K562 (cell line): ENCODE results near the gene TMEM39B. TPM values are rescaled to one million over a fixed set of nuclear protein-coding genes. Genes with fewer than 3 reads are reported as not detected.
A peak's percentile ranks its signal among the peaks of the same experiment; 100 is the strongest.

ENCODE experiments used
- CBX3 ChIP-seq, 2 experiments: IDR thresholded peaks; 1 replicate in 1 of 2; 2 replicates in 1 of 2; pipeline ENCODE4 v1.6.1; 2012; ENCODE audit warnings: inconsistent platforms in 2 of 2, low read length in 2 of 2, borderline replicate concordance in 1 of 2, control low read depth in 1 of 2
- CLOCK ChIP-seq: fragments of 250-450 bp; sonication (Bioruptor Pico); IDR thresholded peaks from 2 replicates; pipeline ENCODE4 v1.4.0; 2020; ENCODE audit warnings: mild to moderate bottlenecking, moderate library complexity, borderline replicate concordance
- DEAF1 ChIP-seq: fragments of 450-650 bp; formaldehyde crosslinking; IDR thresholded peaks from 2 replicates; pipeline ENCODE4 v1.4.0; 2020; ENCODE audit warnings: mild to moderate bottlenecking, moderate library complexity
- FOXA3 ChIP-seq, 2 experiments: fragments of 450-650 bp in 1 of 2; sonication (generic) in 1 of 2; formaldehyde crosslinking; IDR thresholded peaks in 1 of 2; conservative IDR thresholded peaks in 1 of 2; 2 replicates each; pipeline versions ENCODE4 v1.4.0 to v1.8.0; 2020 to 2022; ENCODE audit warnings: mild to moderate bottlenecking in 2 of 2, missing genetic modification reagents in 1 of 2
- HINFP ChIP-seq: fragments of 450-650 bp; conservative IDR thresholded peaks from 2 replicates; pipeline ENCODE4 v1.6.1; 2016; ENCODE audit warnings: missing genetic modification characterization, low read depth, mild to moderate bottlenecking, control low read depth, missing compliant biosample characterization
- HMBOX1 ChIP-seq: sonication (generic); IDR thresholded peaks from 2 replicates; pipeline ENCODE4 v1.6.1; 2016
- MAFG ChIP-seq: fragments of 450-650 bp; conservative IDR thresholded peaks from 2 replicates; pipeline ENCODE4 v1.6.1; 2016; ENCODE audit warnings: missing genetic modification characterization, missing compliant biosample characterization
- NFXL1 ChIP-seq: fragments of 450-650 bp; formaldehyde crosslinking; IDR thresholded peaks from 2 replicates; pipeline ENCODE4 v1.4.0; 2021; ENCODE audit warnings: mild to moderate bottlenecking
- RHOXF2B ChIP-seq: fragments of 250-450 bp; sonication (Bioruptor Pico); conservative IDR thresholded peaks from 2 replicates; pipeline ENCODE4 v1.5.1; 2021
- ZNF384 ChIP-seq: IDR thresholded peaks from 2 replicates; pipeline ENCODE4 v1.6.1; 2012; ENCODE audit warnings: low read depth, low read length, improper control_type of control experiment
- ZNF592 ChIP-seq: fragments of 450-650 bp; IDR thresholded peaks from 2 replicates; pipeline ENCODE4 v1.6.1; 2017; ENCODE audit warnings: antibody characterized with exemption, mild to moderate bottlenecking
- ZNF696 ChIP-seq: fragments of 250-450 bp; sonication (Bioruptor Pico); conservative IDR thresholded peaks from 2 replicates; pipeline ENCODE4 v1.4.0; 2020; ENCODE audit warnings: mild to moderate bottlenecking, moderate library complexity
- polyA plus RNA-seq, 8 experiments: library from polyadenylated mRNA; depleted of rRNA in 4 of 8; stranded (reverse) in 5 of 8; unstranded in 3 of 8; fragments of >200 nt; fragmentation: Nextera tagmentation in 2 of 8; fragmentation: Illumina TruSeq in 1 of 8; extraction: Ambion mirVana in 2 of 8; extraction: Trizol in 1 of 8; gene quantifications; 2 replicates each; pipeline versions ENCODE4 v1.2.1 to v1.2.3, GENCODE V29; 2011 to 2014; ENCODE audit warnings: inconsistent platforms in 1 of 8, missing spikeins in 1 of 8
- total RNA-seq, 7 experiments: library from RNA; depleted of rRNA in 6 of 7; stranded (reverse); fragments of >200 nt in 6 of 7; fragmentation: Illumina TruSeq in 2 of 7; extraction: Trizol in 2 of 7; gene quantifications; 2 replicates each; pipeline versions ENCODE4 v1.2.1 to v1.2.3, GENCODE V29; 2011 to 2021; ENCODE audit warnings: low replicate concordance in 1 of 7

The TMEM39B gene
- total and polyA plus RNA-seq, 9 of the 15 experiments (the other 6 are each of a cell fraction or from before 2014, with no cell fraction given) = 0.92 to 28.5 (median 9.7) TPM

- TF ChIP-seq MAFG (tag) = no peak; the same call in 1 of the 2 replicates
- peak; percentile 95 for TF ChIP-seq ZNF384
- no peak for TF ChIP-seq ZNF696
- TF ChIP-seq ZNF592 = 0 out of 2 replicates have a peak, but pooled peaks have one; percentile 47
- peak; percentile 99 for TF ChIP-seq HMBOX1
- TF ChIP-seq HINFP (tag) = no peak
- TF ChIP-seq CBX3 (IDR thresholded peaks at IDR 0.05; ENCODE audit: borderline replicate concordance in 1 of 2, low read length in 2 of 2) = no peak
- TF ChIP-seq RHOXF2B (CRISPR knock-in tag) = no peak
- no peak for TF ChIP-seq FOXA3 (CRISPR knock-in tag; conservative IDR thresholded peaks at IDR 0.05 in 1 of 2, IDR thresholded peaks at IDR 0.05 in 1 of 2)
- TF ChIP-seq DEAF1 (CRISPR knock-in tag) = no peak
- TF ChIP-seq CLOCK (CRISPR knock-in tag) = no peak
- TF ChIP-seq NFXL1 (CRISPR knock-in tag) = no peak
Measured at GRCh38 chr1:32100807-32101708, 28.3 kb downstream of the TMEM39B start (continued).
